ENCODE data around the gene OR6T1. TPM values are rescaled to one million over a fixed set of nuclear protein-coding genes. Genes with fewer than 3 reads are reported as not detected.

Gene OR6T1
- total RNA-seq, 2 experiments from 2014 or later = not detected

- Mint-ChIP-seq H3K27me3 (no peaks in the 10 kb centered on the region), H3K9me3 (no peaks in the 10 kb centered on the region), H3K36me3 (ENCODE audit: low read depth) (no peaks in the 10 kb centered on the region), H3K4me1 (ENCODE audit: low read depth) (no peaks in the 10 kb centered on the region), H3K4me3 (no peak overlapping the region), H3K27ac (no peak overlapping the region)
- intact Hi-C loops (cut with DNase I, micrococcal nuclease) = no loop called here
- DNase-seq (no peak), ATAC-seq (ENCODE audit: poor library complexity) (no peak)
- no peaks in the 10 kb centered on the region for H3K27me3 ChIP-seq (ENCODE audit: control insufficient read depth in 1 of 2, insufficient read depth in 2 of 2, low read length in 2 of 2)
- H3K9me3 ChIP-seq (ENCODE audit: control insufficient read depth in 1 of 2, insufficient read depth in 1 of 2, low read length in 2 of 2) = no peaks in the 10 kb centered on the region
- no peaks in the 10 kb centered on the region for H3K4me1 ChIP-seq (ENCODE audit: insufficient read depth, low read length)
- H3K4me3 ChIP-seq (ENCODE audit: low read length) = no peak overlapping the region
- H3K36me3 ChIP-seq (ENCODE audit: insufficient read depth, low read length) = no peaks in the 10 kb centered on the region
- TF ChIP-seq, protein P1, sequence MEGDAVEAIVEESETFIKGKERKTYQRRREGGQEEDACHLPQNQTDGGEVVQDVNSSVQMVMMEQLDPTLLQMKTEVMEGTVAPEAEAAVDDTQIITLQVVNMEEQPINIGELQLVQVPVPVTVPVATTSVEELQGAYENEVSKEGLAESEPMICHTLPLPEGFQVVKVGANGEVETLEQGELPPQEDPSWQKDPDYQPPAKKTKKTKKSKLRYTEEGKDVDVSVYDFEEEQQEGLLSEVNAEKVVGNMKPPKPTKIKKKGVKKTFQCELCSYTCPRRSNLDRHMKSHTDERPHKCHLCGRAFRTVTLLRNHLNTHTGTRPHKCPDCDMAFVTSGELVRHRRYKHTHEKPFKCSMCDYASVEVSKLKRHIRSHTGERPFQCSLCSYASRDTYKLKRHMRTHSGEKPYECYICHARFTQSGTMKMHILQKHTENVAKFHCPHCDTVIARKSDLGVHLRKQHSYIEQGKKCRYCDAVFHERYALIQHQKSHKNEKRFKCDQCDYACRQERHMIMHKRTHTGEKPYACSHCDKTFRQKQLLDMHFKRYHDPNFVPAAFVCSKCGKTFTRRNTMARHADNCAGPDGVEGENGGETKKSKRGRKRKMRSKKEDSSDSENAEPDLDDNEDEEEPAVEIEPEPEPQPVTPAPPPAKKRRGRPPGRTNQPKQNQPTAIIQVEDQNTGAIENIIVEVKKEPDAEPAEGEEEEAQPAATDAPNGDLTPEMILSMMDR (IDR thresholded peaks at IDR 0.05) = no peak
- ChIA-PET POLR2A (no interaction called here), CTCF (no interaction called here)
- H3K27ac ChIP-seq (ENCODE audit: low read depth in 1 of 2, low read length in 2 of 2) = no peak overlapping the region
These were observed 19.6 kb downstream of the OR6T1 start for GRCh38 chr11:123924027-123924426.

DNA sequence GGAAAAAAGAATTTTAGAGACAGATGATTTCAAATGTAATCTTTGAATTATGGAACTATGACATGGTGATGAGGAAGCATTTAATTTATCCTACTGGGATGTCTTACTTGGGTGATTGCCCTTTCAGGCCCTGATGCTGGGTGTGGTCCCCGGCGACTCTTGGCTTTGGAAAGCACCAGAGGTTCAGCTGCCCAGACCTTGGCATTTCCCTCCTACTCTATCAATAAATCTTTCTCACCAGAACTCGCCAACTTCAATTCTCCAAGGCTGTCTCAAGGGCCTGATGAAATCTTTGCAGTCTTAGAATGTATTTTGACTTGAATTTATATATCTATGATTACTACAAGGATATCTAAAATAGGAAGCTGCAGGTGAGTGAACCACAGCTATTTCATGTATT is 22.7 kb downstream of the OR6T1 start:
- H3K27me3 ChIP-seq (ENCODE audit: control insufficient read depth in 1 of 2, insufficient read depth in 2 of 2, low read length in 2 of 2) = no peaks in the 10 kb centered on the region
- Mint-ChIP-seq H3K4me1 (ENCODE audit: low read depth) (no peaks in the 10 kb centered on the region), H3K9me3 (no peaks in the 10 kb centered on the region), H3K27ac (no peak overlapping the region), H3K27me3 (no peaks in the 10 kb centered on the region), H3K4me3 (no peak overlapping the region), H3K36me3 (ENCODE audit: low read depth) (no peaks in the 10 kb centered on the region)
- ATAC-seq (ENCODE audit: poor library complexity) = no peak
- no peaks in the 10 kb centered on the region for H3K9me3 ChIP-seq (ENCODE audit: control insufficient read depth in 1 of 2, insufficient read depth in 1 of 2, low read length in 2 of 2)
- ChIA-PET POLR2A (no interaction called here), CTCF (no interaction called here)
- DNase-seq = no peak
- no peak overlapping the region for H3K4me3 ChIP-seq (ENCODE audit: low read length)
- TF ChIP-seq, protein P1 (IDR thresholded peaks at IDR 0.05) = no peak
- intact Hi-C loops (cut with DNase I, micrococcal nuclease) = no loop called here
- no peaks in the 10 kb centered on the region for H3K4me1 ChIP-seq (ENCODE audit: insufficient read depth, low read length)
- no peak overlapping the region for H3K27ac ChIP-seq (ENCODE audit: low read depth in 1 of 2, low read length in 2 of 2)
- H3K36me3 ChIP-seq (ENCODE audit: insufficient read depth, low read length) = no peaks in the 10 kb centered on the region

DNA sequence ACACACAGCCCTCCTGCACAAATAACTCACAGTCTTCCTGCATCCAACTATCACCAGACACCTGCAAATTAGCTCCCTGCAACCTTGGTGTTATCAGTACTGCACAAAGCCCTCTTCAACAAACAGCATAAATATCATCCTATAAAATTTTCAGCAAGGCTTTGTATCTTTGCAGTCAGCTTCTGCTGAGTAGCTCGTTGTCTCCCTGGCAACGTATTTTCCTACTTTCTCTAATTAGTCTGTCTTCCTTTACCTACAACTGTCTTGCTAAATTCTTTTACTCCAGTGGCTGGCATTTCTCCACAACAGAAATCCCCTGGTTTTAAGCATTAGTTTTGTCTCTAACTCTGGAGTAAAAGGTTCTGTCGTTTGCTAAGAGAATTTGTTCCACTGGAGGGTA is 37.8 kb downstream of the OR6T1 start:
- no peak overlapping the region for H3K27ac ChIP-seq (ENCODE audit: low read depth in 1 of 2, low read length in 2 of 2)
- Mint-ChIP-seq H3K36me3 (ENCODE audit: low read depth) (no peaks in the 10 kb centered on the region), H3K4me1 (ENCODE audit: low read depth) (no peaks in the 10 kb centered on the region), H3K9me3 (no peaks in the 10 kb centered on the region), H3K27ac (no peak overlapping the region), H3K4me3 (no peak overlapping the region), H3K27me3 (peaks cover 5% of the 10 kb centered on the region)
- no peak overlapping the region for H3K4me3 ChIP-seq (ENCODE audit: low read length)
- H3K36me3 ChIP-seq (ENCODE audit: insufficient read depth, low read length) = no peaks in the 10 kb centered on the region
- intact Hi-C loops (cut with DNase I, micrococcal nuclease) = no loop called here
- POLR2A ChIA-PET = no interaction called here
- no peak for ATAC-seq (ENCODE audit: poor library complexity)
- no peaks in the 10 kb centered on the region for H3K4me1 ChIP-seq (ENCODE audit: insufficient read depth, low read length)
- CTCF ChIA-PET = no interaction called here
- TF ChIP-seq, protein P1 (IDR thresholded peaks at IDR 0.05) = no peak
- no peak for DNase-seq
- no peaks in the 10 kb centered on the region for H3K9me3 ChIP-seq (ENCODE audit: control insufficient read depth in 1 of 2, insufficient read depth in 1 of 2, low read length in 2 of 2)
- H3K27me3 ChIP-seq (ENCODE audit: control insufficient read depth in 1 of 2, insufficient read depth in 2 of 2, low read length in 2 of 2) = no peaks in the 10 kb centered on the region

All from CD4-positive, alpha-beta T cell (primary cell).